Middle frontal gyrus (tissue), 1 donor: ENCODE data around the gene ATAD2B.
"Not testable (repeated sequence)": the region's sequence is repeated elsewhere in the genome, so short reads cannot be mapped to it uniquely, and the experiment has no call there.

Source experiments
- DNase-seq: peaks from one replicate; pipeline ENCODE4 v3.0.0-alpha.2; 2015; ENCODE audit warnings: low spot score; ENCODE audit errors: extremely low spot score

Gene ATAD2B

GRCh38 chr2:23926750-23927571 lies at the start of gene ATAD2B:
ATAD2B (minus strand) TSS chr2:23927123; CDS start chr2:23926770, 353 bp downstream.
- peak; percentile 92 for DNase-seq

GRCh38 chr2:23967846-23968245 lies 40.9 kb upstream of the ATAD2B start:
- no peak for DNase-seq

DNA sequence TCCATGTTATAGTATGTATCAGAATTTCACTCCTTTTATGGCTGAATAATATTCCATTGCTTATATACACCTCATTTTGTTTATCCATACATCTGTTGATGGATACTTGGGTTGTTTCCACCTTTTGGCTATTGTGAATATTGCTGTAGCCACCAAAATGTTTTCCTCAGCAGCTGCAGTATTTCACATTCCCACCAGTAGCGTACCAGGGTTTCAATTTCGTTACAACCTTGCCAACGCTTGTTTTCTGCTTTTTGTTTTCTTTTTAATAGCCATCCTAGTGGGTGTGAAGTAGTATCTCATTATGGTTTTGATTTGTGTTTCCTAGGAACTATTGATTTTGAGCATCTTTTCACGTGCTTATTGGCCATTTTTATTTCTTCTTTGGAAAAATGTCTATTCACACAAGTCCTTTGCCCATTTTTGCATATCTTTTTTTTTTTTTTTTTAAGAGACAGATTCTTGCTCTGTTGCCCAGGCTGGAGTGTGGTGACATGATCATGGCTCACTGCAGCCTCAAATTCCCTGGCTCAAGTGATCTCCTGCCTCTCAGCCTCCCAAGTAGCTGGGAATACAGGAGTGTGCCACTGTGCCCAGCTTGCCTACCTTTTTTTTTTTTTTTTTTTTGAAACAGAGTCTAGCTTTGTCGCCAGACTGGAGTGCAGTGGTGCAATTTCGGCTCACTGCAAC lies 27.5 kb upstream of the ATAD2B start:
- DNase-seq, result no peak

- DNase-seq, result no peak
Measured at GRCh38 chr2:23953625-23954024, 26.7 kb upstream of the ATAD2B start.

DNA sequence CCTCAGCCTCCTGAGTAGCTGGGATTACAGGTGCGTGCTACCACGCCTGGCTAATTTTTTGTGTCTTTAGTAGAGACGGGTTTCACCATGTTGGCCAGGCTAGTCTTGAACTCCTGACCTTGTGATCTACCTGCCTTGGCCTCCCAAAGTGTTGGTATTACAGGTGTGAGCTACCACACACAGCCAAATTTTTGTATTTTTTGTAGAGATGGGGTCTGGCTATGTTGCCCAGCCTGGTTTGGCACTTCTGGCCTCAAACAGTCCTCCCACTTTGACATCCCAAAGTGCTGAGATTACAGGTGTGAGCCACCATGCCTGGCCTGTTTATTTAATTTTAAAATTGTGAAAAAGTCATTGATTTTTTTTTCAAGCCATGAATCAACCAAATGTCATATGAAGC lies 25.6 kb upstream of the ATAD2B start:
- not testable (repeated sequence) for DNase-seq

DNA sequence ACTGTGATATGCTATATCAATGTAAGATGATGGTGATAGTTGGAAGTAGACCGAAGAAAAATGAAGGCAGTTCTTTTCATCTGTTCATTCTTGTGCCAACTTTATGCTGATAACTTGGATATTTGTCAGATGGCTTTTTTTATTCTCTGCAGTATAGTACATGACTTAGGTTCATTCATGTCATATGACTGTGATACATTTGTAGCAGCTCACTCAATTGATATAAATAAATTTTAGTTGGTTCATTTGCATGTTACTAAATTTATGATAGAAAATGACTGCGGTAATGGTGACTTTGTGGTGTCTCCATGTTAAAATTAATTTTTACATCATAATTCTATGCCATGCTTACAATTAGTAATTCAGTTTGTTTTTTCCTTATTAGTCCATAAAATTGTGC lies 20.4 kb upstream of the ATAD2B start:
- no peak for DNase-seq

DNA sequence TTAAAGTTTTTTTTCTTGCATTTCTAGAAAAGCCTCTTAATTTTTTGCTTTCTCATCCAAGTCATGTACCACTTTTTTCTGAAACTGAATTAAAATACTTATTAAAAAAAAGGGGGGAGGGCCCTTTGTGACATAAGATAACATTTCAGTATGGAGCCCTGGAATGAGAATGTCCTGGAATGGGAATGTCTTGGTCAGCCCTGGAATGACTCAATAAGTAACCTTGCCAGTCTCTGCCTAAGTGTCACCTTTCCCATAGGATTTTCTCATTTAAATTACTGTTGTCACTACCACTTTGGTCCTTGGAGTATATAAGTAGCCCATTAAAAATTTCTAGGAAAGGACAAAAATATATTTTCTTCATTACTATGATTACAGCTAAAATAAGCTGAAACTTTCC lies 18.1 kb upstream of the ATAD2B start:
- no peak for DNase-seq

- DNase-seq, result no peak
Measured at GRCh38 chr2:23944527-23944926, 17.6 kb upstream of the ATAD2B start.

DNA sequence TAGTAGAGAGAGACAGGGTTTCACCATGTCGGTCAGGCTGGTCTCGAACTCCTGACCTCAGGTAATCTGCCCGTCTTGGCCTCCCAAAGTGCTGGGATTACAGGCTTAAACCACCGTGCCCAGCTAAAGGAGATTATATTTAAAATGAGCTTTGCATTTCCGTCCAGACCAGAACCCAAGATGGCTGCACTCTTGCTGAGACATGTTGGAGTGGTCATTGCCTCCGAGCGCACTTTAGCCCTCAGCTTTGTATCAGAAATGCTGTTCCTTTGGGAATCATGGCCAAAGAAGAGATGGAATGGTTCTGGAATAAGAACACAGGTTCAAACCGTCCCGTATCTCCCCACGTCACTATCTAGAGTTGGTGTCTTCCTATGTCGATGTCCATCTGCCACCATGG lies 16.7 kb upstream of the ATAD2B start:
- no peak for DNase-seq

DNA sequence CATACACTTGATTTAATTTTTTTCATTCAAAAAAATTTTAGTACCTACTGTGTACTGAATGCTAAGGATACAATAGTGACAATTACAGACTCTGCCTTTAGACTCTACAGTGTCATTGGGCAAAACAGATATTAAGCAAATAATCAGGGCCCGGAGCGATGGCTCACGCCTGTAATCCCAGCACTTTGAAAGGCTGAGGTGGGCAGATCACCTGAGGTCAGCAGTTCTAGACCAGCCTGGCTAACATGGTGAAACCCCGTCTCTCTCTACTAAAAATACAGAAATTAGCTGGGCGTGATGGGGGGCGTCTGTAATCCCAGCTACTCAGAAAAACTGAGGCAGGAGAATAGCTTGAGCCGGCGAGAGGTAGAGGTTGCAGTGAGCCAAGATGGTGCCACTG lies 14.7 kb upstream of the ATAD2B start:
- no peak for DNase-seq

- DNase-seq, result no peak
Measured at GRCh38 chr2:23940718-23941620, 14.0 kb upstream of the ATAD2B start.

DNA sequence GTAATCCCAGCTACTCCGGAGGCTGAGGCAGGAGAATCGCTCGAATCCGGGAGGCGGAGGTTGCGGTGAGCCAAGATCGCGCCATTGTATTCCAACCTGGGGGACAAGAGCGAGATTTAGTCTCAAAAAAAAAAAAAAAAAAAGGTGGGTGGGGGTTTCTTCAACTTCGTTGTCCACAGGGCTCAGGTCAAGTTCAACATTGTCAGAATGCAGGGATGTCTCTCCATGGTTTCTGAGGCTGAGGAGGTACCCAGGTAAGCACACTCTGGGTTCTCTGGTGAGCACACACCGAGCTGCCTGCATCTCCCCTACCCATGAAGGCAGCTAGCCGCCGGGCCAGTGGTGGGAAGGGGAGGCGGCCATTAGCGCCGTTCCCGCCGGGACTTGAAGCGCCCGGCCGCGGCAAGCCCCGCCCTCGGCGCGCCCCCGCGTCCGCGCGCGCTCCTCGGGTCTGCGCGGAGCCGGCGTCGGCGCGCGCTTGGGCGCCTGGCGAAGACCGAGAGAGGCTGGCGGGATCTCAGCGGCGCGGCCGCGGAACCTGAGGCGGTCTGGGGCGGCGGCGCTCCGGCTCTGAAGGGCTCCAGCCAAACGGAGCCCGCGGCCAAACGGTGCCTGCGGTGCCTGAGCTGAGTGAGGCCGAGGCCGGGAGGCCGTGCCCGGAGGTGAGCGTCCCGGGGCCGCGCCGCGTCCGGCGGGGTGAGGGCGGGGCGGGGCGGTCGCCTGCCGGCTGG lies 13.2 kb upstream of the ATAD2B start, which contains the start of gene UBXN2A:
UBXN2A (plus strand) TSS at position 477 of the 731 bp plus-strand sequence. CDS start 17,852 bp downstream, outside the sequence.
- DNase-seq, result peak; percentile 68

- DNase-seq, result no peak
Measured at GRCh38 chr2:23934259-23934658, 7.3 kb upstream of the ATAD2B start.

DNA sequence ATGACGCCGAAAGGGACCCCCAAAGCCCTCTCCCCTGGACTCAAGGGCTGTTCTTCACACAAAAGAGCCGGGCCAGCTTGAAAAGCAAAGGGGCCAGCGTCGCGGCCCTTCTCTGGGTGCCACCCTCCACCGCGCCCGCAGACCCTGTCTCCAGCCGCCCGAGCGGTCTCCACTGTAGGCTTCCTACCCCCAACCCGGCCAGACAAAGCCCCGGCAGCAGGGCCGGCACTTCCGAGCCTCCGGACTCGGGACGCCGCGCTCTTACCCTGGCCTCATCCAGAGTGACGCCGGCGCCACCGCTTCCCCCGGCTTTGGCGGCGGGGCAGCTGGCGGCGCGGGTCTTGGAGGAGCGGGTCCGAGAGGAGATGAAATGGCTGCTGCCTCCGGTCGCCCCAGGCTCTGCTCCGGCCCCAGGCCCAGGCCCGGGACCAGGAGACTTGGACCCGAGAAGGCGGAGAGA lies 603 bp downstream of the ATAD2B start:
- DNase-seq, result no peak

GRCh38 chr2:23925702-23926289 lies 1.1 kb downstream of the ATAD2B start:
- no peak for DNase-seq

DNA sequence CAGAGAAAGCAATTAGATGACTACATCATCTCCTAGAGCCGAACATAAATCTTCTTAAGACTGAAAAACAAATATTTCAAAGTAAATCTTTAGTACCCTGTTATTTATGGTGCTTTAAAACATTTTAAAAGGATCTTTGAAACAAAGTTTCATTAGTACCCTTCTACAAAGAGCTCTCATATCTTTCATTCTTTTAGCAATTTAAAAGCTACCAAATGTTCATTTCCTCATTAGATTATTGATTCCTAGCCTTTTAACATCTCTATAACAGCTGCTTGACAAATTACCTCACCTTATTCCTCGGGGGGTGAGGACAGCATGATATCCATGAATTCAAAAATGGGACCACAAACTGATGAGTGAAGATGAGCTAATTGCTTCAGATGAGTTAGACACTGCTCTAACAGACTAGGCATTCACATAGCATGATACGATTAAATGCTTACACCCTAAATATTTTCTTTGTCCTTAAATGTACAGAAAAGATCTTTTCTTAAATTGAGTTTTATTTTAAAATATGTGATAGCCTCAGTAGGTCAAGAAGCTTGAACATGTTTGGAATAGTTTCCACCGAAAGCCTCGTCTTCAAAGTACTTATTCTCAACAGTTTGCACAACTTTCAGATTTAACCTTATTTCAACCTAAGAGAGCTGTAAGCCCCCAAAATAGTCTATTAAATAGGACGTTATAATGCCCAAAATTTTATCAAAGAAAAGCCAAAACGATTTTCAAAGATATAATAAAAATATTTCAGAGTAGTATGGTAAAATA lies 2.1 kb downstream of the ATAD2B start:
- no peak for DNase-seq

DNA sequence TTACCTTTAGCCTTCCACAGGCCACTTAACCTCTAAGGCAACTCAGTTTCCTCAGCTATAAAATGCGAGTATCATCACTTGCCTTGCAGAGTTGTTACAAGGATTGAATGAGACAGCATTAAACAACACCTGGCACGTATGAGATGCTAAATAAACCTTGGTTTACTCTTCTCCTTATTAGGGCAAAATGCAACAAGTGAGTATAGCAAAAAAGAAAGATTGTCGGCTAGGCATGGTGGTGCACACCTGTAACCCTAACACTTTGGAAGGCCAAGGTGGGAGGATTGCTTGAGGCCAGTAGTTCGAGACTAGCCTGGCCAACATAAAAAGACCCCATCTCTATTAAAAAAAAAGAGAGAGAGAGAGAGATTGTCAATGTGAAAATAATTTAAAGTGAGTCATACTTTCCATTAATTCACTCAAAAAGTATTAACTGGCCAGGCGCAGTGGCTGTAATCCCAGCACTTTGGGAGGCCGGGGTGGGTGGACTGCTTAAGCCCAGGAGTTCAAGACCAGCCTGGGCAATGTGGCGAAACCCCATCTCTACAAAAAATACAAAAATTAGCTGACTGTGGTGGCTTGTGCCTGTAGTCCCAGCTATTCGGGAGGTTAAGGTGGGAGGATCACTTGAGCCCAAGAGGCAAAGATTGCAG lies 8.0 kb downstream of the ATAD2B start:
- DNase-seq, result no peak

DNA sequence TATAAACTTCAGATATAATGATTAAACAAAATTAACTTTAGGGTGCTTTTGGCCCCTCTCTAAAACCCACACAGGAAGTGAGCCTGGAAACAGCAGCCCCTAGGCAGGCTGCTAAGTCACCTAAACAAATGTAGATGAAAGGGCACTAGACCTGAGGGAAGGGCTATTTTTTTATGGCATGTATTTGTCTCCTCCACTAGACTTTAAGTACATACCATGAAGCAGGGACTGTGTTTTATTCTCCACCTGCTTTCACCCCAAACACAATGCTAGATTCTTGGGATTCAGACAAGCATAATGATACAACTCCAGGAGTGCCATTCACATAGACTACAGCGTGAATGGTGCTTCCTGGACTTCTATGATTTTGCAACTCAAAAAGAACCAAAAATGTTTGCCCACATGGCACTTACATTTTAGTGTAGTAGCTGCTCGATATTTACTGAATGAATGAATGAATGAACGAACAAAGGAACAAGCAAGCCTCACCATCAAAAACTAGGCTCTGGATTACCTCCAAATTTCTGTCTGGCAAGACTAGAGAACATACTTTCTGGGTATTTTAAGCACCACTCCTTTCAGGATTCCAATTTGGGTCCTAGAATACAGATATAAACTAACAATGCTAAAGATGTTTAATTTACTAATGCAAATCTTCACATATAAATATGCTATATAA lies 10.1 kb downstream of the ATAD2B start:
- no peak for DNase-seq

DNA sequence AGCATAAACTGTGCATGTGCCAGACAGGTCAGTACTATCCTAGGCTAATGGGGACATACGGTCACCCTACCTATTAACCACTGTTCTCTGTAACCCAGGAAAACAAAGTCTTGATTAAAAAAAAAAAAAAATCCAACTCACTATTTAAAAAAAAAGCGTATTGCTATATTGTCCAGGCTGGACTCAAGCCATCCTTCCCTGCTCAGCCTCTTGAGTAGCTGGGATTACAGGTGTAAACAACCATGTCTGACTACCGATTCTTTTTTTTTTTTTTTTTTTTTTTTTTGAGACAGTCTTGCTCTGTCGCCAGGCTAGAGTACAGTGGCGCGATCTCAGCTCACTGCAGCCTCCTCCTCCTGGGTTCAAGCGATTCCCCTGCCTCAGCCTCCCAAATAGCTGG lies 11.6 kb downstream of the ATAD2B start:
- no peak for DNase-seq
